ENCODE measurements around the gene FAM151A.

The FAM151A gene

GRCh38 chr1:54603241-54603640 lies 20.1 kb downstream of the FAM151A start:
- no peak for DNase-seq

- DNase-seq: no peak
Measured at GRCh38 chr1:54602554-54602953, 20.8 kb downstream of the FAM151A start.

GRCh38 chr1:54601730-54602129 lies 21.6 kb downstream of the FAM151A start:
- DNase-seq: no peak

- no peak for DNase-seq
Measured at GRCh38 chr1:54600947-54601721, 22.2 kb downstream of the FAM151A start.

DNA sequence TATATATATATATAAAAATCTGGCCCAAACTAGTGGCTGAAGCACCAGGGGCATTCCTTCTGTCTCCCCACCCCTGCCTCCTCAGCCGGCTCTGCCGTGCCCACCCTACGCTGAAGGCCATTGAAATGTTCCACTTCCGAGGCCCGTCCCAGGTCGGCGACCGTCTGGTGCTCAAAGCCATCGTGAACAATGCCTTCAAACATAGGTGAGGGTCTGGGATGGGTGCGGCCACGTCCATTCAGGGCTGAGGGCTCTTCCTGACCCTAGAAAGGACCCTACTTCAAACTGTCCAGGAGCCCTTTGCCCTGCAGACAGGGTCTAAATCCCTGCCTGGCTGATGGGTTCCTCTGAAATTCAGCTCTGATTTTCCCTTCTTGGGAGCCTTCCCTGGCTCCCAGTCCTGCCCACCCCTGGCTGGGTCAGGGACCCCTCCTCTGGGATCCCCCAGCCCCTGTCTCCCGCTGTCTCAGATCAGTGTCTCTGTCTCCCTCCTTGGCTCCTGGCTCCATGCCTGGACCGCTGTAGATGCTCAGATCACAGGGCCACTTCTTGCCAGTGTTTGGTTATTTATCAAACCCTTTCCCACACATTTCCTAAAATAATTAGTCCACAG lies 24.0 kb downstream of the FAM151A start:
- DNase-seq: no peak

GRCh38 chr1:54597455-54598030 lies 25.8 kb downstream of the FAM151A start:
- DNase-seq: no peak

- no peak for DNase-seq
Measured at GRCh38 chr1:54596756-54597155, 26.6 kb downstream of the FAM151A start.

- no peak for DNase-seq
Measured at GRCh38 chr1:54595956-54596498, 27.3 kb downstream of the FAM151A start.

DNA sequence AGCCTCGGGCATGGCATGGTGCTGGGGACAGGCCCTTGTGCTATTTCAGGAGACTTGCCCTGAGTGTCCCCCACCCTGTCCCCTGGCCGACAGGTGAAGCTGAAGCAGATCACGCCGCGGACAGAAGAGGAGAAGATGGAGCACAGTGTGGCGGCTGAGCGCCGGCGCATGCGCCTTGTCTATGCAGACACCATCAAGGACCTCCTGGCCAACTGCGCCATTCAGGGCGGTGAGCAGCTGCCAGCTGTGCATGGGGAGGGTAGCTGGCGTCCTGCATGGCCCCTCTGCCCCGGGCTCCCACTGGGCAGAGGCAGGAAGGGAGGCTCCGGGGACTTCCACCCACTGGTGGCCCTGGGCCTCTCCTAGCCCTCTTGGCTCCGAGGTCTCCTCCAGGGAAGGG lies 28.9 kb downstream of the FAM151A start:
- no peak for DNase-seq

GRCh38 chr1:54593571-54594160 lies 29.7 kb downstream of the FAM151A start:
- no peak for DNase-seq

DNA sequence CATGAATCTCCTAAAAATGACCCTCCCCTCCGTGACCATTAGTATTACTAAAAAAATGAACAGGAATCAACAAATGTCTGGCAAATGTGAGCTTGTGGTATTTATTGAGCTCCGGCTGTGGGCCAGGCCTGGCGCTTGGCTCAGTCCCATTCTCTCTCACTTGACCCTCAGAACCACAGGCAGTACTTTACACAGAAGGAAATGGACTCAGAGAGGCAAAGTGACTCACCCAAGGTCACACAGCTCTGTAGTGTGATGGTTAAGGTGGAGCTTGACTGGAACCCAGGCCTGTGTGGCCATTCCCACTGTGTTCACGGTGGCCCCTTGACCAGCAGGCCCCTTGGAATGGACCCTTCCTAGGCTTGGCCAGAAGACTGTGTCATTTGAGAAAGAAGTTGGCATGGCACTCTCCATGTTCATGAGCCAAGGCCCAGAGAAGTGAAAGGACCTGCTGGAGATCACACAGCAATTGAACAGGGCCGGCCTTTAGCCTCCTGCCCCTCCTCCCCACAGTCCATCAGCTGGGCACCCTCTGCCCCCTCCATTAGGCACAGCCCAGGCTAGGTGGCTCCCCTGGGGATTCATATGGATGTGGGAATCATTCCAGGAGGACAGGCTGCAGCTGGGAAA lies 32.1 kb downstream of the FAM151A start:
- no peak for DNase-seq

DNA sequence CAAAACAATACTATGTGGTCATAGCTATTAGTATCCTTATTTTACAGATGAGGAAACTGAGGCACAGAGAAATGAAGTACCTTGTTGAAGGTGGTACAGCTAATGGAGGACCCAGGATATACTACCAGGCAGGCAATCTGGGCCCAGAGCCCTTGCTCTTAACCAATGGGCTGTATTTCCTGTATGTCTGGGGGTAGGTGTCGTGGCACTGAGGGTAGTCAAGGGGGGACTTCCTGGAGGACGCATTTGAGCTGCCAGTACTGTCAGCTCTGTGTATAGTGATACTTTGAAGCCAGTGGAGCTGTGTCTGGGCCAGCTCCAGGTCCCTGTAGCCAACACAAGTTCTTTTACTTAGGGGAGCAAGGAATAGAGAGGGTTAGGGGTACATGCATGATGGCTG lies 34.9 kb downstream of the FAM151A start:
- DNase-seq: no peak

DNA sequence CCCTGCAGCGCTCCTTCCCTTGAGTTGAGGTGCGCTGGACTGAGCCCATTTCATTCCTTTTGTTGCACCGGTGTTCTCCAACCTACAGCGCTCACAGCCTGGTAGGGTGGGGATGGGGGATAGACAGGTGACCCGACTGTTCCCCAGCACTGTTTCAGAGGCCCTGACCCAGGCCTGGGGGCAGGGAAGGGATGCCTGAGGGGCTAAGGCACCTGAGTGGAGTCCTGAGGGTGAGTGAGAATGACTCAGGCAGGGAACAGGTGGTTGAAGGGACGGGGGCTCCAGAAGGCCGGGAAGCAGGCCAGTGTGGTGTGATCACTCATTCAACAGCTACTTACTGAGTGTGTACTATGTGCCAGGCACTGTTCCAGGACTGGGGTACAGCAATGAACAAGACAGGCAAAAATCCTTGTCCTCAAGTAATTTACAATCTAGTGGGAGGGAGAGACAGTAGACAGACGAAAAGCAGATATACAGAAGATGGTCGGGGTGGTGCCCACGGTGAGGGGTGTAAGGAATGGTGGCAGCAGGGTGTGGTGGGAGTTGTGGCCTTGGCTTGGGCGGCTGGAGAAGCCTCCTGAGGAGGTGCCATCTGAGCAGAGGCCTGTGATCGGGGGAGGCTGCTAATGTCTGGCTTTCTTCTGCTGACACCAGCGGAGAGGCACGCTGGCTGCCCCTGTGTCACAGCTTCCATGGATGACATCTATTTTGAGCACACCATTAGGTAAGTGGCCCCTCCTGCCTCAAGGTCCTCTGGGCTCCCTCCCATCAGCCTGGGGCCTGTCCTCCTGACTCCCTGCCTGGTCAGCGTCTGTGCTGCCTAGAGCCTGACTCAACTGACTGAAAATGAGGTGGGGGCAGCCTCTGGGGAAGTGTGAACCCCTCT lies 37.9 kb downstream of the FAM151A start:
- no peak for DNase-seq

DNA sequence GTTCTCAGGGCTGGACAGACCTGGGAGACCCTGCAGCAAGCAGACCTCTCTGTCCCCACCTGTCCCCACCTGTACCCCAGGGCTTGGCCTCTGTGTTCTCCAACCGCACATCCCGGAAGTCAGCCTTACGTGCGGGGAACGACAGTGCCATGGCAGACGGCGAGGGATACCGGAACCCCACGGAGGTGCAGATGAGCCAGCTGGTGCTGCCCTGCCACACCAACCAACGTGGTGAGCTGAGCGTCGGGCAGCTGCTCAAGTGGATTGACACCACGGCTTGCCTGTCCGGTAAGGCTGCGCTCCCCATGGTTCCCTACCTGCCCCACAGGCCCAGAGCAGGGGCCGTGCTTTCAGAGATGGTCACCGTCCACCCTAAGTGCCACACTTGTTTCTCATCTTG lies 38.8 kb downstream of the FAM151A start:
- DNase-seq: no peak

DNA sequence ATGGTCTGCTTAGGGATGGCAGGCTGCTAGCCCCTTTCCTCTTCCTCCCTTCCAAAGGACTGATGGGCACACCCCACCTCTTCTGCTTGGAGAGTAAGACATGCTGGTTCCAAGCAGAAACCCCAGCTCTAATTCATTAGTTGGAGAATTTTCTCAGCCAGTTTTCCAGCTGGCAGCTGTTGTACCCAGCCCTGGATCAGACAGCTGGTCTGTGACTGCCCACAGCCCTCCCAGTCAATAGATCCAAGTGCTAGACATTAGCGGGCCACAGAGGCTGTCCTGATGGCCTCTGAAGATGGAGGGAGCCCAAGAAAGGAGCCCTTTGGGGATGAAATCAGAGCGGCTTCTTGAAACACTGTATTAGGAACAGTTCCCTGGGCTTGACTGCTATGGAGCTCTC lies 39.5 kb downstream of the FAM151A start:
- no peak for DNase-seq

- DNase-seq: no peak
Measured at GRCh38 chr1:54583307-54583686, 40.0 kb downstream of the FAM151A start.

DNA sequence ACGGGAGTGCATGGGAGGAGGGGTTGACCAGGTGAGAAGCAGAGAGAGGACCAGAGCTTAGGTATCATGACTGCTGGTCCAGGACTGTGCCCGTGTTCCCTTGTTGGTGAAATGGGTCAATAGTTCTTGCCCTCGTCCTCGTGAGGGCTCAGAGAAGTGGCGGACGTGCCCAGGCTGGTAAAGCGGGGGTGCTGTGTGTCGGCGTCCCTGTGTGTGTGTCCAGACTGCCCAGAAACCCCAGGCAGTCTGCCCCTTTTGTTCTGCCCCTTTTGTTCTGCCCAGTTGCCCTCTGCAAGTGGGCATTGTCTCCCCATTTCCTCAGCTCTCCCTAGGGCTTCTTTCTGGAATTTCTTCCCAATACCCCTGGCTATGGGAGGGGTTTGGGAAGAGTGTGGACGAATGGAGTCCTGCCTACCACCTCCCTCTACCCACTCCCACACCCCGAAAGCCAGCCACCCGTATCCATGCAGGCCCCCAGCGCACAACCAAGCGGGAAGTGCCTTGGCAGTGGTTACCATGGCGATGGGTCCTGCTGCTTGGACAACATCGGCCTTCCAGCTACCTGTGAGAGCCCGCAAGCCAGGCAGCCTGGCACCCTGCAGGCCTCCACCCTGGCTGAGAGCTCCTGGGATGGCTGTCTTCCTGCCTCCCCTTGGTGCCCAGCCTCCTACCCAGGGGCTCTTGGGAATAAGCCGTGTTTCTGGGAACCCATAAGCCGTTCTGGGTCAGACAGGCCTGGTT lies 40.6 kb downstream of the FAM151A start:
- no peak for DNase-seq

DNA sequence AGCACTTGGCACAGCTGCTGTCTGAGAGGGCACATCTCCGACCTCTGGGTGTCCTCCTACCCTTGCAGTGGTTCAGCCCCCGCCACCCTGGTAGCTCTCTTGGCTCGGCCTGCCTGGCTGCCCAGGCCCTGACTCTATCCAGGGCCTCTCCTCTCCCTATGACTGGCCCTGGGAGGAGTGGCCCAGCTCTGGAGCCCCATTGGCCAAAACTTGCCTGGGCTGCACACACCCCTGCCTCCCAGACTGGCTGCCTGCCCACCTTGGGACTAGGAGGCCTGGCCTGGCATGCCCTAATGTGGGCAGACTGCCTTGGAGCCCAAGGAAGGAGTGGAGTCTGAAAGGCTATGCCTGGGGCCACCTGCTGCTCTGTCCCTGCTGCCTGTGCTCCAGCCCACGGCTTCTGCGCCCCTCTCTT lies 41.7 kb downstream of the FAM151A start:
- no peak for DNase-seq

DNA sequence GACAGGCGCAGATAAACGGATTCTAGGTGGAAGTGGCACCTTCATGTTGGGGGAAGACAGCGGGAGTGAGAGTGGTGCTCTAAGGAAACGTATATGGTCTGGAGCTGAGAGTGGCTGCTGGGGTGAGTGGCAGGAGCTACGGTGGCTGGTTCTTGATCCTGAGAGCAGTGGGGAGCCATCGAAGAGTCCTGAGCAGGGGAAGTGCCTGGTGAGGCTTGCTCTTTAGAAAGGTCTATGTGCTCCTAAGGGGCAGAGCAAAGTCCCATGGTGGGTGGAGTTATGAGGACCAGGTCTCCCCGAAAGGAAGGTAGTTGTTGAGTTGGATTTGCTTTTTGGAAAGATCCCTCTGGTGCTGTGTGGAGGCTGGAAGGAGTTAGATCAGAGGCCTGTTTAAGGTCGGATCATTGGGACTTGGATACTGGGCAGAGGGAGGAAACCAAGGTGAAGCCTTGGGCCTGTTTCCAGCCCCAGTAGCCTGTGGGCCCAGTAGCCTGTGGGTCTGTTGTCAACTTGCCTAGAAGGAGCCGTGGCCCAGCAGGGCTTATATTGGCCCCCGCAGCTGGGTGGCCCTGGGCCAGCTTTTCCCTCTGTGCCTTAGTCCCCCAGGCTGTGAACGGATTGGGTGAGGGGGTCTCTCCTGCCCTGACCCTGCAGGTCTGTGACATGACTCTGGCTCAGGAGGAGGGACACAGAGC lies 42.3 kb downstream of the FAM151A start:
- DNase-seq: no peak

GRCh38 chr1:54579337-54579781 lies 44.0 kb downstream of the FAM151A start:
- DNase-seq: peak; percentile 85

GRCh38 chr1:54577612-54578011 lies 45.7 kb downstream of the FAM151A start:
- no peak for DNase-seq
